ENCODE results near the gene TMEM272.

TMEM272 gene

GRCh38 chr13:51780099-51780498 lies 64.9 kb downstream of the TMEM272 start:
- DNase-seq, result no peak

DNA sequence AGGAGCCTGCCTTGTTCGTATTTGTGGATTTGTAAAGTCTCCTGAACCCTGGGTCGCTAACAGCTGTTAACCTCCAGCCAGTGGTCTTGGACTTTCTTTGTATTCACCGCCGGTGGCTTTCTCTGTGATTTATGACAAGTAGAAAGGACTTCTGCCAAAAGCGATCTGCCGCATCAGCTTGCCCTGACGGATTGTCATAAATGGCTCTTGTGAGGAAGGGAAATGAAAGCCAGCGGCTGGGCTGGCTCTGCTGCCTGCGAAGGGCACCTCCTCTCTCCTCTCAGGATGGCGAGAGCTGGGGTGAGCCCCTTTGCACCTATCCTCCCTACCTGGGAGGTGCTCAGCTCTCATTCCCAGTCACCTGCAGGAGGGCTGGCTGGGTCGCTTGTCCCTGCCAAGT lies 66.6 kb downstream of the TMEM272 start:
- DNase-seq, result no peak

DNA sequence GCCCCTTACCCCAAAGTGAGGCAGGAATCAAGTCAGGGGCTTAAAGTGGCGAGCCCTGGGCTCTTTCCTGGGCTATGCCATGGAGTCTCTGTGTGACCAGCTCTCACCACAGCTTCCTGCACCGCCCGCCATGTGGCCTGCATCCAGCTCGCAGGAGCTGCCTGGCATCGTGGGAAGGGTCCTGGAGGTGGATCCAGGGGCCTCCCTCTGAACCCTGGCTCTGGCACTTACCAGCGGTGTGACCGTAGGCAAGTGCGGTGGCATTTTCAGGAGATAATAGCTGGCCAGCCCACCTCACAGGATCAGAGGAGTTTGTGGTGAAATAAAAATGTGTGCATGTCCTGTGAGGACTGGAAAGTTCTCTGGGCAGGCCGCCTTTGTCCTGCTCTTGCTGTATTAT lies 67.1 kb downstream of the TMEM272 start:
- no peak for DNase-seq

GRCh38 chr13:51776179-51776578 lies 68.8 kb downstream of the TMEM272 start:
- DNase-seq, result no peak

DNA sequence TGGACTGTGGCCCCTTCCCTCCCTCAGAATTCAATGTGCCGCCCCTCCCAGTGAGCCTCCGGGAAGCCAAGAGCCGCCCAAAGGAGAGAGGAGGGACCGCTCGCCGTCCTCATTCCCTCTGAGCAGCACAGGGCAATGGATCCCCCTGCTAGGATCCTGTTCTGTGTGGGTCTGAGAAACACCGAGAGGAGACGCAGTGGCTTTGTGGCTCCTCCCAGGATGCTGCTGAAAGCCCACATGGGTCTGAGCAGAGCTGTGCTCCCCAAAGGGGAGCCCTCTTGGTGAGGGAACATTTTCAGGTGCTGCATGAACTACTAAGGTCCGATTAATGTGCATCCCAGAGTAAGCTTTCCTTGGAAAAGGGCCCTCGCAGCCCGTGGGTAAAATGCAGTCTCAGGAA lies 71.5 kb downstream of the TMEM272 start:
- no peak for DNase-seq

DNA sequence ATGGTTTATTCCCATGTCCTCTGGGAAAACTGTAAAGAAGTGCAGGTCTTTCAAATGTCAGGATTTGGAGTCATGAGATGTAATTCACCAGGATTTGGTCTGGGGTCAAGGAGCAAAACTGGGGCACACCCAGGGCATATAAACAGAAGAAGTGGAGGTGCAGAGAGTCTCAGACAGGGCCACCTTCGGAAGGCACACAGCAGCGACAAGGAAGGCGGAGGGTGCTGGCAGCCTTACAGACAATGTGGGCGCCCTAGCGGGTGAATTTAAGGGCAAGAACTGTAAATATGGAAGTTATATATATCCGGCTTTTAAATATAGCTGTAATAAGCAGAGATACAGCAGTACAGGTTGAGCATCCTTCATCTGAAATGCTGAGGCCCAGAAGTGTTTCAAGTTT lies 72.2 kb downstream of the TMEM272 start:
- no peak for DNase-seq

DNA sequence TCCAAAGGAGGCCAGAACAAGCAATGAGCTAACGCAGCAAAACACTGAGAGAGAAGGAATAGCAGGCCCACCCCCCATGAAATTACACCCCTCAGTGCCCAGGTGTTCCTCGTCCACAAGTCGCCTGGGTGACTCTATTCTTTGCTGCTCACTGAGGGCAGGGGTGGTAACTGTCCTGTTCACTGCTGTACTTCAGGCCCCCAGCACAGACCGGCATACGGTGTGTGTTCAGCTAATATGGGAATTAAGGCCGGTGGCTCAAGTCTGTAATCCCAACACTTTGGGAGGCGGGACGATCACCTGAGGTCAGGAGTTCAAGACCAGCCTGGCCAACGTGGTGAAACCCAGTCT lies 72.9 kb downstream of the TMEM272 start:
- no peak for DNase-seq

DNA sequence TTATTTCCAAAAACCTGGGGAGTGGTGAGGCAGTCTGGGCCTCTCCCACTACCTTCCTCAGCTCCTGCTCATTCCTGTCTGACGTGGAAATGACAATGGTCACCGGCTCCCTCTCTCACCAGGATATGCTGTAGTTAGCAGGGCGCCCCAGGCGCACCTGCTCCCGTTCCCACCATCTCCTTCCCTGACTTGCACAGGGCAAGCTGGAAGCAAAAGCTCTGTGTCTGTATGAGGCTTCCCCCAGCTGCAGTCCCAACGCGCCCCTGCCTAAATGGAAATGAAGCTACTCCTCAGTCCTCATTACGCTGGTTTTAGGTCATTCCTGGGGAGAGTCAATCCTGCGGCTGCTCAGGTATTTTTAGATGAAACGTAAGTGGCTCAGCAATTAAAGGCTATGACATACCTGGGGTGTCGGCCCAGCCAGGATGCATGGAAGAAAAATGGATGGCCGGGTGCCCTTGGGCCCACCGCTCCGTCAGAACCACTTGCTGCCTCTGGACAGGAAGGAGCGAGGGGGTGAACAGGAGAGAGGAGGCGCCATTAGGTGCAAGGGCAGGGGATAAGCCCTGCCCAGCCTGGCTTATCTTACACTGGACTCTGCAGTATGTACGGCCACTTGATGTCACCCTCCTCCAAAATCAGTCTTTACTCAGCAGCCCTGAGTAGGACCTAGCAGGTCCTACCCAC lies 73.4 kb downstream of the TMEM272 start:
- DNase-seq, result no peak

- no peak for DNase-seq
These were observed 74.1 kb downstream of the TMEM272 start for GRCh38 chr13:51770681-51771417.

GRCh38 chr13:51770160-51770559 lies 74.8 kb downstream of the TMEM272 start:
- no peak for DNase-seq

GRCh38 chr13:51769455-51770127 lies 75.4 kb downstream of the TMEM272 start:
- no peak for DNase-seq

DNA sequence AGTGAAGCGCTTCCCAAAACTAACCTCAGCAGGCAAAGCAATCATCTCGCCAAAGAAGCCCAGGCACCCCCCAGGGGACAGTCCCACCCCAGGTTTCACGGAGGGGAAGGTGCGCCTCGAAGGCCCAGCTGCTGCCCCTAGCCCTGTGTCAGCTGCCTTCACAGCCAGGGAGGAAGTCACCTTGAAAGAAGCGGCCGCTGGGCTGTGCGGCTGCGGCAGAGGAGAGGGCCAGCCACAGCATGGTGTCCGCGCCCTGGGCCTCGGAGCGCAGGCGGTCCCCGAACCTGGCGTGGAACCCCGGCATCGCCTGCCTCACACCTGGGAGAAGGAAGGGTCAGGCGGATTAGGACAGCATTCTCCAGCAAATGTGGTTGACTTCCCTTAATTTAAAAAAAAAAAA lies 76.0 kb downstream of the TMEM272 start:
- no peak for DNase-seq

- no peak for DNase-seq
These were observed 76.5 kb downstream of the TMEM272 start for GRCh38 chr13:51768378-51768921.

GRCh38 chr13:51767100-51767499 lies 77.9 kb downstream of the TMEM272 start:
- no peak for DNase-seq

GRCh38 chr13:51765142-51765515 lies 79.8 kb downstream of the TMEM272 start:
- no peak for DNase-seq

GRCh38 chr13:51764184-51765141 lies 80.5 kb downstream of the TMEM272 start:
- peak; percentile 81 for DNase-seq

GRCh38 chr13:51763486-51763885 lies 81.5 kb downstream of the TMEM272 start:
- DNase-seq, result no peak

Data from stimulated activated CD4-positive, alpha-beta T cell treated with anti-CD3 and anti-CD28 coated beads, Interleukin-4, amount 100 ng/mL, for 24 hours (primary cell).